NCI-H82 treated with DMSO at 0.1 percent for 48 hours (cell line): ENCODE data around the gene RPS8.
"Not testable (repeated sequence)": the region's sequence is repeated elsewhere in the genome, so short reads cannot be mapped to it uniquely, and the experiment has no call there.

Experiments used
- DNase-seq: peaks from one replicate; lab custom pipeline; 2025; ENCODE audit not compliant: unreplicated experiment; lab: John Stamatoyannopoulos, UW

The RPS8 gene

DNA sequence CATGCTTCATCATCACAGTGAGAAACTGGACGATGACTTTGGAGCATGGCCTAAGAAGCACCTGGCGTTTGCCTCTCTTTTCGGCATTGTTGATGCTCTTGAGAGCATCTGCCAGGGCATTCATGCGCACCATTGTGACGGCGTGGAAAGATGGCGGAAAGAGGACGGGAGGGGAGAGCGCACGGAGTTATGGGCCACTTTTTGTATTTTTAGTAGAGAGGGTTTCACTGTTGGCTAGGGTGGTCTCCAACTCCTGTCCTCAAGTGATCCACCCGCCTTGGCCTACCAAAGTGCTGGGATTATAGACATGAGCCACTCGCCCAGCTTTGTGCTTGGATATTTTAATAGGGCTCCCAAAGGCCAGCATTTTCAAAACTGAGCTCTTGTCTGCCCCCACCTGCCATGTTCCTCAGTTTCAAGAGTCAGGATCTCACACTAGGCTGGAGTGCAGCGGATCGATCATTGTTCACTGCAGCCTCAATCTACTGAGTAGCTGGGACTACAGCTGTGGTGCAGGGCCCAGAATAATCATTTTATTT is 5.3 kb downstream of the RPS8 start:
- DNase-seq, result no peak

- DNase-seq, result no peak
Observed at GRCh38 chr1:44783697-44784093, 8.4 kb downstream of the RPS8 start.

GRCh38 chr1:44784094-44785028 is 9.0 kb downstream of the RPS8 start:
- DNase-seq, result no peak

GRCh38 chr1:44785029-44785380 is 9.7 kb downstream of the RPS8 start:
- DNase-seq, result no peak

- DNase-seq, result no peak
Observed at GRCh38 chr1:44785501-44786137, 10.3 kb downstream of the RPS8 start.

DNA sequence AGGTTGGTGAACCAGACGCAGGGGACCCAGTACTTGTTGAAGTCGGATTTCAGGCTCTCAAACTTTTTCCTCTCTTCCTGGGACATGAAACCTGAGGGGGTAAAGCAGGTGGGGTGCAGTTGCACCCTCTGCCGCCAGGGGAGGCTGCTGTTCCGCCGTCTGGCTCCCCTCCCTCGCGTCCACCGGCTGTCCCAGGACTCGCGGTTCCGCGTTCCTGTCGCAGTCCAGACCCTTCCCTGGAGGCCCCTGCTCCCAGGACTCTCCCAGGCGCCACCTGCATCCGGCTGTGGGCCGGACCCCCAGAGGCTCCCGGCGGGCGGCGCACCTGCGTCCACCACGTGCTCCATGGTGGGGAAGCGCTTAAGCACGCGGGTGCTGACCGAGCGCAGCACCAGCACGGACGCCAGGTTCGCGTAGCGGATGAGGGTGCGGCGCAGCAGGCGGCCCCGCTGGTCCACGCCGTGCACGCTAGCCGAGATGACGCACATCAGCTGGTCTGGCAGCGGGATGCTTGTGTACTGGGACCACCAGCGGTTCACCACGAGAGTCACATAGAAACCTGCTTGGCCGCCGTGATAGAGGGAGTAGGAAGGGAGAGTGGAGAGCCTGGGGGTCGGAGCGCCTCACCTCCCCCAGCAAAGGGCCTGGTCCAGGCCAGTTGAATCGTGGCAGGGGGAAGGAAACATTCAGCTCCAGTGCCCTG is 10.9 kb downstream of the RPS8 start:
- no peak for DNase-seq

DNA sequence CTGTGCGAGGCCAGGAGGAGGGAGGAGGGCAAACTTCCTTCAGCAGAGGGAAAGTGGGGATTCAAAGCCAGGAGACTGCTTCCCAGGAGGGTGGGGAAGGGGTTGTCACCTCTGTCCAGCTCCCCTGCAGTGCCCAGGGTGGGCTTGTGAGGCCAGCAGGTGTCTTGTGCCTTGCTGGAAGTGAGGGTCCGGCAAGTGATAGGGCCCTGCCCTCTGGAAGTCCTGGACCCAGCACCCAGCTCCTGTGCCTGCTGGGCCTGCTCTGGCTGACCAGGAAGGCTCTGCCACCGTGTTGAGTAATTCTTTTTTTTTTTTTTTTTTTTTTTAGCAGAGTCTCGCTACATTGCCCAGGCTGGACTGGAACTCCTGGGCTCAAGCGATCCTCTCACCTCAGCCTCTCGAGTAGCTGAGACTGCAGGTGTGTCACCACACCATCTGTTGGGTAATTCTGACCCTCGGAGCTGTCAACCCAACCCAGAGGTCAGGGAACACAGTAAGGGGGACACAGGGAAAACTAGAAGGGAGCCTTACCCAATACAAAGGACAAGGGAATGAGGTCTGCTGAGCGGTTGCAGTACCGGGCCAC is 11.6 kb downstream of the RPS8 start:
- no peak for DNase-seq

GRCh38 chr1:44787506-44787905 is 12.2 kb downstream of the RPS8 start:
- DNase-seq, result no peak

GRCh38 chr1:44788120-44788860 is 12.9 kb downstream of the RPS8 start, which contains the start of gene BEST4:
Gene BEST4, minus strand, starts transcription at chr1:44788170. Its CDS starts 465 bp downstream, at chr1:44787705.
- no peak for DNase-seq

DNA sequence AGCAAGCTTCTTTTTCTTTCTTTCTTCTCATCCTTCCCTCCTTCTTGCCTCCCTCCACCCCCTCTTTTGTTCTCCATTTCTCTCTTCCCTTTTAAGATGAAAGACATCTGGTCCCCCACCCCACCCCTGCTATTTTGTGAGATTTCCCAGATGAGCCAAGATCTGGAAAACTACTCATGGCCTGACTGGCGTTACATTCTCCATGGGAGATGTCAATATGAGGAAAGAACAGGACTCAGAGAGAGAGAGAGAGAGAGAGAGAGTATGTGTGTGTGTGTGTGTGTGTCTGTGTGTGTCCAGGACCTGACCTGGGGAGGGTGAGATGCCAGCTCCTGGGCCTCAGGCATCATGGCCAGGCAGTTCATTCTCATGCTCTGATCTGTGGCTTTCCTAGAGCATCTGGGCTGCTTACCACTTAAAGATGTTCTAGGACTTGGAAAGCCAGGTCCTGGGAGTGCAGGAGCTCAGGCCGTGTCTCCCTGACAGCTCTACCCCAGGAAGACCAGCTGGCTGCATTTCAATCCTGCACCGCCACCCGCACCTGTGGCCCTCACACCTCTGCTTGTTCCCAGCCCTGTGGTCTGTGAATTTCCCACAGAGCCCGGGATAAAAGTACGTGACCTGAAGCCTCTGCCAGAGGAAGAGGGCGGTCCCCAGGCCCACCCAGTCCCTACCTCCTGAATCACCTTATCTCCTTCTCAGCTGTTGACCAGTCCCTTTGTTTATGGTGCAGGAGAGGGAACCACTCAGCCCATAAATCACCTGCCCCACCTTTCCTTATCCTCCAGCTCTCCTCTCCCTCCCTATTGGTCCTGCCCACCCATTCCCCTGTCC is 15.8 kb downstream of the RPS8 start:
- DNase-seq, result no peak

- DNase-seq, result no peak
Observed at GRCh38 chr1:44792736-44793502, 17.6 kb downstream of the RPS8 start.

DNA sequence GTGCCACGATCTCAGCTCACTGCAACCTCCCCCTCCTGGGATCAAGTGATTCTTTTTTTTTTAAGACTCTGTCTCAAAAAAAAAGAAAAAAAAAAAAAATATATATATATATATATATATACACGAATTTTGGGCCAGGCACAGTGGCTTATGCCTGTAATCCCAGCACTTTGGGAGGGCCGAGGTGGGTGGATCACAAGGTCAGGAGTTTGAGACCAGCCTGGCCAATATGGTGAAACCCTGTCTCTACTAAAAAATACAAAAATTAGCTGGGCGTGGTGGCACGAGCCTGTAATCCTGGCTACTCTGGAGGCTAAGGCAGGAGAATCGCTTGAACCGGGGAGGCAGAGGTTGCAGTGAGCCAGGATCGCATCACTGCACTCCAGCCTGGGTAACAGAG is 22.5 kb downstream of the RPS8 start:
- DNase-seq, result not testable (repeated sequence)

DNA sequence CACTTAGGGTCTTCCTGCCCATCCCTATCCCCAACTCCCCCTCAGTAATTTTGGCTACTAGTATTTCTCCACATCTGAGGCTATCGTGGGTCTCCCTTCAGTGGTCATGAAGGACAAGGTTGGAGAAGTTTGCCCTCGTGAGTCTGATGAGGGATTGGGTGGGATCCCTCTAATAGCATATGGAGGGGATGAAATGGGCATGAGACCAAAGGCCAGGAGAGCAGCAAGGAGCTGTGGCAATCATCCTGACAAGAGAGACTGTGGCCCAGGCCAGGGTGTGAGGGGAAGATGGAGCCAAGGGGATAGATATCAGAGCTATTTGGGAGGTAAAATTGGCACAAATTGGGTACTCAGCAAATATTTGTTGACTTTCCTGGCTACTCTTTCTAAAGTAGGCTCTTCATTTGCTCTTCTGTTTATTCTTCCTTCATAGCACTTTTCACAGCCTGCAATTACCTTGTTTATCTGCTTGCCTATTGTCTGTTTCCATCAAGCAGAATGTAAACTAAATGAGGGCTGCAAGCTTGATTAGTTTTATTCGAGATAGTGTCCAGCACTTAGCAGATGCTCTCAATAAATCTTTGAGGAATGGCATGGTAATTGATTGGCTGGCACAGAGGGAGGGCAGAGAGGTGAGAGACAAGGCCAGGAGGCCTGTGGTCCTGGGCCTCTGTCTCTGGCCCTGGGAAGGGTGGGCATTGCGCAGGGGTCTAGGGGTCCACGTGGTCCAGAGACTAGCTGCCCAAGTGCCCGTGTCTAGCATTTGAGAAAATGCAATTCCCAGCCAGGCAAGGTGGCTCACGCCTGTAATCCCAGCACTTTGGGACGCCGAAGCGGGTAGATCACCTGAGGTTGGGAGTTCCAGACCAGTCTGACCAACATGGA is 23.4 kb downstream of the RPS8 start:
- no peak for DNase-seq

GRCh38 chr1:44799770-44800584 is 24.6 kb downstream of the RPS8 start, which contains the start of gene PLK3:
Gene PLK3, plus strand, starts transcription at chr1:44800377. Its CDS starts 87 bp downstream, at chr1:44800464.
- peak; percentile 96 for DNase-seq

DNA sequence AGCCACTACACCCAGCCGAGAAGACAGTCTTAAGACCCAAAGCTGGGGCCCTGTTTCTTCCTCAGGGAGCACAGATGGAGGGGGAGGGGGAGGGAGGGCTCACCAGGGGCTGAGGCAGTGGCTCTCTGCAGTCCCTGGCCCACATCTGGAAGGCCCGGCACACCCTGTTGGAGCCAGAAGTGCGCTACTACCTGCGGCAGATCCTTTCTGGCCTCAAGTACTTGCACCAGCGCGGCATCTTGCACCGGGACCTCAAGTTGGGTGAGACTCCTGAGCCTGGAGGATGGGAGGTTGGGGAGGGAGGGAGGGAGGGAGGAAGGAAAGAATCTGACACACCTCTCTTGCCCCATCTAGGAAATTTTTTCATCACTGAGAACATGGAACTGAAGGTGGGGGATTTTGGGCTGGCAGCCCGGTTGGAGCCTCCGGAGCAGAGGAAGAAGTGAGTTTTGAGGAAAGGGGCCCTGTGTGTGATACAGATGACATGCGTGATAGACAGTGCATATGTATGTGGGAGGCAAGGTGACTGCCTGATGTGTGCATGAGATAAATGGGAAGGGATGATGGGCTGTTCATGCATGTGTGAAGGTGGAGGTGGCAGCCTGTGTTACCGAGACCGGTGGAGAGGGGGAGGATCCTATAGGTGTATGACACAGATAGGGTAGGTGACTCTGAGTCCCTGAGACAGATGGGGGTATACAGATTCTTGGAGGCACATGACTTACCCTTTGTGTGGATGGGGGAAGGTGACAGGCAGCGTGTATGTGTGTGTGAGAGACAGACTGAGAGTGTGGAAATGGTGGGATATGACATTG is 26.4 kb downstream of the RPS8 start:
- no peak for DNase-seq
